Mononuclear cell (primary cell): ENCODE data around the gene PSMD3. TPM values are rescaled to one million over a fixed set of nuclear protein-coding genes. Genes with fewer than 3 reads are reported as not detected.

Experiments
- H3K27me3 ChIP-seq: 2 replicates; pipeline ENCODE4 v1.6.0; 2011; ENCODE audit warnings: low read length, control low read depth; ENCODE audit not compliant: insufficient read depth
- H3K4me1 ChIP-seq: 2 replicates; pipeline ENCODE4 v1.5.1; 2011; ENCODE audit warnings: mild to moderate bottlenecking, low read length, control low read depth; ENCODE audit not compliant: insufficient read depth
- H3K4me3 ChIP-seq: 2 replicates; pipeline ENCODE4 v1.5.1; 2011; ENCODE audit warnings: mild to moderate bottlenecking, low read length, moderate library complexity
- H3K9me3 ChIP-seq: 2 replicates; pipeline ENCODE4 v1.5.1; 2011; ENCODE audit warnings: low read depth, mild to moderate bottlenecking, control low read depth, low read length
- total RNA-seq: library from RNA; depleted of rRNA; stranded (reverse); fragments of >200 nt; gene quantifications from one replicate; pipeline ENCODE4 v1.2.3, GENCODE V29; 2012

PSMD3 gene
- total RNA-seq, 1 donor = 54.9 TPM

GRCh38 chr17:40032322-40033320 is 52.0 kb downstream of the PSMD3 start:
- H3K4me1 ChIP-seq = no peaks in the 10 kb centered on the region
- no peaks in the 10 kb centered on the region for H3K27me3 ChIP-seq
- no peak overlapping the region for H3K4me3 ChIP-seq
- H3K9me3 ChIP-seq = no peaks in the 10 kb centered on the region

DNA sequence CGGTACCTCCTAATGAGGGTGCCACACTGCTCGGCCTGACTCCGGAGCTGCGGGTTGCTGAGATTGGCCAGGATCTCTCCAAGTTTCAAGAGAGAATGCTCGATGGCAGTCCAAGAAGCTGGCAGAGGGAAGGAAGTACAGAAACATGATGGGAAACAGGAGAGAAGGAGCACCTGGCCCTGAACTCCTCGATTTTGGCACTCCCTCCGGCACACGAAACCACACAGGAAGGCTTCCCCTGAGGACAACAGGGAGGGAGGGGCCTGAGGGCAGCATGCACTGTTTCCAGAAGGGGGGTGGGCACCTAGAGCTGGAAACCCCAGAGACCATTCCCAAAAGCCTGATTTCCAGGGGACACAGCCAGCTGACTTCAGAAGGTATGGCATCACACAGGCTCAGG is 52.7 kb downstream of the PSMD3 start:
- Histone ChIP-seq H3K9me3 (no peaks in the 10 kb centered on the region), H3K4me1 (no peaks in the 10 kb centered on the region), H3K27me3 (no peaks in the 10 kb centered on the region), H3K4me3 (no peak overlapping the region)

GRCh38 chr17:40034426-40035161 is 54.0 kb downstream of the PSMD3 start:
- H3K4me1 ChIP-seq = no peaks in the 10 kb centered on the region
- H3K27me3 ChIP-seq = no peaks in the 10 kb centered on the region

GRCh38 chr17:40035162-40035559 is 54.6 kb downstream of the PSMD3 start:
- no peaks in the 10 kb centered on the region for H3K4me1 ChIP-seq
- H3K27me3 ChIP-seq = no peaks in the 10 kb centered on the region
- H3K9me3 ChIP-seq = no peaks in the 10 kb centered on the region
- no peak overlapping the region for H3K4me3 ChIP-seq

More at GRCh38 chr17:40034426-40035161, 54.0 kb downstream of the PSMD3 start:
- Histone ChIP-seq H3K4me3 (no peak overlapping the region), H3K9me3 (no peaks in the 10 kb centered on the region)

GRCh38 chr17:40038882-40039513 is 58.4 kb downstream of the PSMD3 start:
- no peaks in the 10 kb centered on the region for H3K9me3 ChIP-seq
- H3K4me1 ChIP-seq = peaks cover 6% of the 10 kb centered on the region
- no peak overlapping the region for H3K4me3 ChIP-seq
- no peaks in the 10 kb centered on the region for H3K27me3 ChIP-seq

DNA sequence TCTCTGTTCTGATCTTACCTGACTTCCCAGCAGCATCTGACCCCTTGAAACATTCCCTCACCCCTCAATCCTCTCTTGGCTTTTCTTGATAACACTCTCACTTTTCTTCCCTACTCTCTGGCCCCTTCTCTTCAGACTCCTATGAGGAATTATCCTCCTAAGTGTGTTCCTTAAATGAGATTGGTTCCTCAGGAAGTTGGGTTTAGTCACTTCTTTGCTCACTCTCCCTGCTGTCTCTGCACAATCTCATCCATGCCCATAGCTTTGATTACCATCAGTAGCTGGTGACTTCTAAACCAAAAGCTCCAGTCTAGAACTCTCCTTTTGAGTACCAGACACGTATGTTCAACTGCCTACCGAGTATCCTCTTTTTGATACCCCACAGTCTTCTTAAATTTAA is 60.6 kb downstream of the PSMD3 start:
- Histone ChIP-seq H3K27me3 (no peaks in the 10 kb centered on the region), H3K4me1 (peaks cover 6% of the 10 kb centered on the region), H3K9me3 (no peaks in the 10 kb centered on the region), H3K4me3 (no peak overlapping the region)

Other genes with a start within 250 kb of the PSMD3 start
- not detected for gene GRB7, start 242.9 kb upstream of the PSMD3 start, total RNA-seq
- gene IKZF3, start 116.5 kb upstream of the PSMD3 start, total RNA-seq = 47.5 TPM
- not detected for gene ZPBP2, start 112.6 kb upstream of the PSMD3 start, total RNA-seq
- 10.7 TPM for gene GSDMB, start 62.2 kb upstream of the PSMD3 start, total RNA-seq
- 57.3 TPM for gene ORMDL3, start 53.2 kb upstream of the PSMD3 start, total RNA-seq
- not detected for gene LRRC3C, start 53.1 kb upstream of the PSMD3 start, total RNA-seq
- 0.94 TPM for gene GSDMA, start 17.8 kb upstream of the PSMD3 start, total RNA-seq
- not detected for gene CSF3, start 34.6 kb downstream of the PSMD3 start, total RNA-seq
- 37.3 TPM for gene MED24, start 73.6 kb downstream of the PSMD3 start, total RNA-seq
- 39.0 TPM for gene THRA, start 82.2 kb downstream of the PSMD3 start, total RNA-seq
- 9.9 TPM for gene NR1D1, start 119.8 kb downstream of the PSMD3 start, total RNA-seq
- 81.1 TPM for gene MSL1, start 141.2 kb downstream of the PSMD3 start, total RNA-seq
- 49.6 TPM for gene CASC3, start 159.7 kb downstream of the PSMD3 start, total RNA-seq
- 2.3 TPM for gene RAPGEFL1, start 196.7 kb downstream of the PSMD3 start, total RNA-seq
- gene WIPF2, start 238.5 kb downstream of the PSMD3 start, total RNA-seq = 11.8 TPM